MM.1S (cell line): ENCODE data around the gene ZMIZ1.

Experiments
- DNase-seq: peaks from one replicate; pipeline ENCODE4 v3.0.0-alpha.2; 2015
- H2AFZ ChIP-seq: fragments of 300-600 bp; sonication (generic); 2 replicates; pipeline ENCODE4 v1.6.0; 2016; ENCODE audit warnings: antibody characterized with exemption, low read length
- H3F3A ChIP-seq: fragments of 300-600 bp; sonication (generic); 2 replicates; pipeline ENCODE4 v1.6.1; 2016; ENCODE audit warnings: mild to moderate bottlenecking, antibody characterized with exemption, low read length, moderate library complexity, mixed read lengths; ENCODE audit not compliant: insufficient read depth
- H3K27ac ChIP-seq: fragments of 300-600 bp; sonication (generic); 2 replicates; pipeline ENCODE4 v1.5.1; 2016; ENCODE audit warnings: mild to moderate bottlenecking, low read length
- H3K27me3 ChIP-seq: fragments of 300-600 bp; sonication (generic); replicated peaks from 2 replicates; pipeline ENCODE4 v1.6.0; 2016; ENCODE audit warnings: low read length; ENCODE audit not compliant: insufficient read depth
- H3K36me3 ChIP-seq: fragments of 300-600 bp; sonication (generic); replicated peaks from 2 replicates; pipeline ENCODE4 v1.6.1; 2016; ENCODE audit warnings: mild to moderate bottlenecking, low read length, mixed read lengths; ENCODE audit not compliant: insufficient read depth
- H3K4me1 ChIP-seq: fragments of 300-600 bp; sonication (generic); 2 replicates; pipeline ENCODE4 v1.6.1; 2016; ENCODE audit warnings: low read length, mixed read lengths
- H3K4me2 ChIP-seq: fragments of 300-600 bp; sonication (generic); 2 replicates; pipeline ENCODE4 v1.6.0; 2016; ENCODE audit warnings: low read depth, low read length
- H3K4me3 ChIP-seq: fragments of 300-600 bp; sonication (generic); 2 replicates; pipeline ENCODE4 v1.5.1; 2016; ENCODE audit warnings: low read length, mixed read lengths
- H3K79me2 ChIP-seq: fragments of 300-600 bp; sonication (generic); 2 replicates; pipeline ENCODE4 v1.6.1; 2016; ENCODE audit warnings: mixed run types, low read length, mixed read lengths
- H3K9ac ChIP-seq: fragments of 300-600 bp; sonication (generic); 2 replicates; pipeline ENCODE4 v1.6.1; 2016; ENCODE audit warnings: low read length, mixed read lengths
- H3K9me2 ChIP-seq: fragments of 300-600 bp; sonication (generic); replicated peaks from 2 replicates; pipeline ENCODE4 v1.6.1; 2016; ENCODE audit warnings: mild to moderate bottlenecking, low read length, mixed read lengths; ENCODE audit not compliant: insufficient read depth
- H3K9me3 ChIP-seq: fragments of 300-600 bp; sonication (generic); replicated peaks from 2 replicates; pipeline ENCODE4 v1.6.1; 2016; ENCODE audit warnings: mild to moderate bottlenecking, low read length, mixed read lengths; ENCODE audit not compliant: insufficient read depth
- H4K20me1 ChIP-seq: fragments of 300-600 bp; sonication (generic); 2 replicates; pipeline ENCODE4 v1.6.1; 2016; ENCODE audit warnings: mild to moderate bottlenecking, low read length, moderate library complexity, mixed read lengths; ENCODE audit not compliant: insufficient read depth
- EZH2 ChIP-seq: fragments of 300-600 bp; sonication (generic); optimal IDR thresholded peaks from 2 replicates; pipeline ENCODE3; 2017; ENCODE audit warnings: low read depth, mild to moderate bottlenecking, antibody characterized with exemption, low read length, mixed read lengths
- EZH2phosphoT487 ChIP-seq: fragments of 300-600 bp; sonication (generic); IDR thresholded peaks from 2 replicates; pipeline ENCODE4 v1.6.1; 2018; ENCODE audit warnings: antibody characterized with exemption, low read length
- TF ChIP-seq, protein P1 (sequence below): fragments of 300-600 bp; sonication (generic); IDR thresholded peaks from 2 replicates; pipeline ENCODE4 v1.5.1; 2016; ENCODE audit warnings: antibody characterized with exemption, low read length, mixed read lengths

Gene ZMIZ1

DNA sequence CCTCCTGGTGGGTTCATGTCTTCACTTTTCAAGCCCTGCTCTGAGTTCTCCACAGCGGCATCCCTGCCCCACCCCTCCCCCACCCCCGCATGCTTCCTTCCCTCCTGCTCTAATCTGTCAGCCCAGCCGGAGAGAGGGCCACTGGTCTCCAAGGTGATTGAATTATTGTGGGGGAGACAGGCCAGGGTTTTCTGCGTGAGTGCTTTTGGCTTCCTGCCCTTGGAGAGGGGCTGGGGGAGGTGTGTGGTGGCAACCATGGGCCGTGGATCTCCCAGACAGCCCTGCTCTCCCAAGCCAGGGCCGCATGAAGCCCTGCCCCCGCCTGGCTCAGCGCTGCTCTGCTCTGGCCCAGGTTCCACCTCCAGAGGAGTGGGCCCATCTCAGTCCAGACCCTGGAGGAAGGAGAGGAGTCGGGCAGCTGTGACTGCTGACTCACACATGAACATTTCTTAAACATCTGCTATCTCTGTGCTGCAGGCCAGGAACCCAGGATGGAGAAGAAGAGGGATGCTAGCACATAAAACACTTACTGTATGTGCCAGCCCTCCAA is 109.9 kb downstream of the ZMIZ1 start:
- DNase-seq, result no peak
- no peak for TF ChIP-seq EZH2
- no peak for TF ChIP-seq EZH2phosphoT487
- TF ChIP-seq, protein P1, sequence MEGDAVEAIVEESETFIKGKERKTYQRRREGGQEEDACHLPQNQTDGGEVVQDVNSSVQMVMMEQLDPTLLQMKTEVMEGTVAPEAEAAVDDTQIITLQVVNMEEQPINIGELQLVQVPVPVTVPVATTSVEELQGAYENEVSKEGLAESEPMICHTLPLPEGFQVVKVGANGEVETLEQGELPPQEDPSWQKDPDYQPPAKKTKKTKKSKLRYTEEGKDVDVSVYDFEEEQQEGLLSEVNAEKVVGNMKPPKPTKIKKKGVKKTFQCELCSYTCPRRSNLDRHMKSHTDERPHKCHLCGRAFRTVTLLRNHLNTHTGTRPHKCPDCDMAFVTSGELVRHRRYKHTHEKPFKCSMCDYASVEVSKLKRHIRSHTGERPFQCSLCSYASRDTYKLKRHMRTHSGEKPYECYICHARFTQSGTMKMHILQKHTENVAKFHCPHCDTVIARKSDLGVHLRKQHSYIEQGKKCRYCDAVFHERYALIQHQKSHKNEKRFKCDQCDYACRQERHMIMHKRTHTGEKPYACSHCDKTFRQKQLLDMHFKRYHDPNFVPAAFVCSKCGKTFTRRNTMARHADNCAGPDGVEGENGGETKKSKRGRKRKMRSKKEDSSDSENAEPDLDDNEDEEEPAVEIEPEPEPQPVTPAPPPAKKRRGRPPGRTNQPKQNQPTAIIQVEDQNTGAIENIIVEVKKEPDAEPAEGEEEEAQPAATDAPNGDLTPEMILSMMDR, result no peak
- Histone ChIP-seq H3K4me3 (no peak overlapping the region), H3K27me3 (no peaks in the 10 kb centered on the region), H3K27ac (no peak overlapping the region), H3K36me3 (no peaks in the 10 kb centered on the region), H3F3A (no peaks in the 10 kb centered on the region), H3K9ac (no peak overlapping the region), H3K79me2 (no peaks in the 10 kb centered on the region), H3K9me2 (no peaks in the 10 kb centered on the region), H2AFZ (no peak overlapping the region), H3K9me3 (no peaks in the 10 kb centered on the region), H4K20me1 (no peaks in the 10 kb centered on the region), H3K4me1 (no peaks in the 10 kb centered on the region), H3K4me2 (no peak overlapping the region)

DNA sequence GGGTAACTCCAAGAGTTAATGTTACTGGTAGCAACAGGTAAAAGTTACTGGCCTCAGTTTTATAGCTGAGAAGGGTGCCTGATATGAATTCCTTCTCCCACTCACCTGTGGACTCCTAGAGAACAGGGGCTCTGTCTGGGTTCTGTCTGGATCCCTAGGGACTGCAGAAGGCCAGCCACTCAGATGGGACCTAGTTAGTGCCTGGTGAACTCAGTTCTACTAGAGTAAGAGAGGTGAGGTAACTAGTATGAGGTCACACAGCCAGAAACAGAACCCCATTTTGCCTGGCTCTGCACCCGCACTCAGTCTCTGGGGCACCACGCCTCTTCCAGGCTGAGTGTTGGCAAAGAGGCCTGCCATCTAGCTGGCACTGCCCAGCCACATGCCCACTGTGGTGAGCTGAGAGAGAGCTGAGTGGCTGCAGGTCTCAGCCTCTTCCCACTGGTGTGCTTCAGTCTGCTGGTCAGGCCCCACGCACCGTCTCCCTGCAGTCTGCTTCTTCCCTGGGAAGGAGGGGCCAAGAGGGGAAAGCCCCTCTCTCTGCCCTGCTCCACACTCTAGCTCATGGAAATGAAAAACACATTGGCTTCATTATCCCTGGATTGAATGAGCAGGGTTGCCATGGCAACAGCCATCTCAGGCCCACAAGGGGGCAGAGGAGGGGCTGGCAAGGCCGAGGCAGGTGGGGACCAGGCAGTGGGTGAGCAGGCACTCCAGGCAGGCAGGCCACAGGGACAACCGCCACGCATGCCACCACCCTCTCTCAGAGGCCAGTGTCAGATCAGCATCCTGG is 110.6 kb downstream of the ZMIZ1 start:
- no peaks in the 10 kb centered on the region for H3K9me2 ChIP-seq
- no peaks in the 10 kb centered on the region for H3K27me3 ChIP-seq
- no peaks in the 10 kb centered on the region for H3K4me1 ChIP-seq
- no peak for DNase-seq
- H3K27ac ChIP-seq, result no peak overlapping the region
- H3K4me2 ChIP-seq, result no peak overlapping the region
- no peak for TF ChIP-seq EZH2
- TF ChIP-seq EZH2phosphoT487, result no peak
- TF ChIP-seq, protein P1, result no peak
- H3K9ac ChIP-seq, result no peak overlapping the region
- no peak overlapping the region for H3K4me3 ChIP-seq
- no peaks in the 10 kb centered on the region for H3F3A ChIP-seq
- no peaks in the 10 kb centered on the region for H3K9me3 ChIP-seq
- H2AFZ ChIP-seq, result no peak overlapping the region
- H3K79me2 ChIP-seq, result no peaks in the 10 kb centered on the region
- no peaks in the 10 kb centered on the region for H4K20me1 ChIP-seq
- H3K36me3 ChIP-seq, result no peaks in the 10 kb centered on the region

DNA sequence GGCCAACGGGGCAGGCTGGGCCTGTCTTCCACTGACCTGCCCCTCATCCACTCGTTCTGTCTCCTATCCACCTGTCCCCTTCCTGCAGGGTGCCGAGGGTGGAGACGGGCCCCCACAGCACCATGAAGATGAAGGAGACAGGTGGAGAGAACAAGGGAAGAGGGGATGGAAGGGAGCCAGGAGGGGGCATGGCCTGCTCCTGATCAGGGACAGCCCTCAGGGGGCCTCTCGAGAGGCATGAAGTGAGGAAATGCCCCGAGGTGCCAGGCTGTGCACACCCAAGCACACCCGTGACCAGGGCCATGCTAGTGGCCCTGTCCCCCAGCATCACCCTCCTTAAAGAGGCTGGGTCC is 111.2 kb downstream of the ZMIZ1 start:
- Histone ChIP-seq H3F3A (no peaks in the 10 kb centered on the region), H3K9me2 (no peaks in the 10 kb centered on the region), H3K4me3 (no peak overlapping the region), H4K20me1 (no peaks in the 10 kb centered on the region), H2AFZ (no peak overlapping the region), H3K9ac (no peak overlapping the region), H3K79me2 (no peaks in the 10 kb centered on the region), H3K4me2 (no peak overlapping the region), H3K27me3 (no peaks in the 10 kb centered on the region), H3K27ac (no peak overlapping the region), H3K9me3 (no peaks in the 10 kb centered on the region), H3K4me1 (no peaks in the 10 kb centered on the region), H3K36me3 (no peaks in the 10 kb centered on the region)
- TF ChIP-seq EZH2phosphoT487 (no peak), EZH2 (no peak)
- TF ChIP-seq, protein P1, result no peak
- no peak for DNase-seq
